ENCODE results near the gene SH3BP4.

- TF ChIP-seq CTCF (optimal IDR thresholded peaks at IDR 0.05 in 1 of 3, IDR thresholded peaks at IDR 0.05 in 1 of 3, conservative IDR thresholded peaks at IDR 0.05 in 1 of 3; ENCODE audit: extremely low read depth in 1 of 3, insufficient read depth in 2 of 3, low read length in 3 of 3), result no peak
- TF ChIP-seq EZH2 (IDR thresholded peaks at IDR 0.05; ENCODE audit: low read length), result no peak
Observed at GRCh38 chr2:234905547-234906265, 46.1 kb upstream of the SH3BP4 start.
